ENCODE data around the gene RPS10.

RPS10 gene

DNA sequence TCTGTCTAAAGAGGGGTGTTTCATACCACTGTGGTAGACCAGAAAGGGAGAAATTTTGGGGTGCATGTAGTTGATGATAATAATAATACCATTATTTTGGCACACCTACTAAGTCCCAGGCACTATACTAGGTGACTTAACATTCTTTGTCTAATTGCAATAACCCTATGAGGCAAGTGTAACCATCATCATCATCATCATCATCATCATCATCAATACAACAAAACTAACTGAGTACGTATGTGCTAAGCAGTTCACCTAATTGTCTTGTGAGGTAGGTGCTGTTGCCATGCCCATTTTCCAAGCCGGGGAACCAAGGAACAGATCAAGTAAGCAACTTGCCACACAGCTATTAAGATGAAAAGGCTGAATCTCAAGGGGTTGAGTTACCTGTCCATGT is 37.4 kb upstream of the RPS10 start:
- no peaks in the 10 kb centered on the region for H3K36me3 ChIP-seq (ENCODE audit: insufficient read depth, low read length)
- H3K4me3 ChIP-seq (ENCODE audit: low read depth, low read length) = no peak overlapping the region
- H3K27me3 ChIP-seq (ENCODE audit: insufficient read depth, low read length) = peaks cover 15% of the 10 kb centered on the region
- no peak overlapping the region for H3K27ac ChIP-seq (ENCODE audit: low read depth, low read length)
- peaks cover 7% of the 10 kb centered on the region for H3K4me1 ChIP-seq (ENCODE audit: control insufficient read depth, insufficient read depth, low read length, unreplicated experiment)
- H2AFZ ChIP-seq (ENCODE audit: low read length, unreplicated experiment) = no peak overlapping the region
- no peaks in the 10 kb centered on the region for H3K79me2 ChIP-seq (ENCODE audit: control insufficient read depth, insufficient read depth, low read length, unreplicated experiment)

DNA sequence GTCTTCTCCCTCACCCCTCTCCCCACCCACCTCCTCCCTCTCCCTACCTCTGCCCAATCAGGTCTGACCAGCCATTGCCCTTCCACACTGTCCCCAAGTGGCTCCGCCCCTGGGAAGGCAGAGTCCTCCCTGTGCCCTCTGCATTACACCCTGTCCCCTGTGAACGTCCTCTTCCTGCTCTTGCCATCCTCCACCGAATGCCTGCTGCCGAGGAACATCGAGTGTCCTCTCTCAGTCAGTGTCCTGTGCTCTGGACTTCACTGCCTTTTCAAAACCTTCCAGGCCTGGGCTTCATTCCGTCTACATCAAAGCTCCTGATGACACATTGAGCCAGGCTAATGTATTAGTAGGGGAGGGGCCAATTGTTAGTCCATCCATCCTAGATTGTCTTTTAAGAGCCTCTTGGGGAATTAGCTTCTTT is 36.7 kb upstream of the RPS10 start:
- H3K27me3 ChIP-seq (ENCODE audit: insufficient read depth, low read length) = peaks cover 15% of the 10 kb centered on the region
- no peaks in the 10 kb centered on the region for H3K79me2 ChIP-seq (ENCODE audit: control insufficient read depth, insufficient read depth, low read length, unreplicated experiment)
- H2AFZ ChIP-seq (ENCODE audit: low read length, unreplicated experiment) = no peak overlapping the region
- no peak overlapping the region for H3K27ac ChIP-seq (ENCODE audit: low read depth, low read length)
- H3K4me3 ChIP-seq (ENCODE audit: low read depth, low read length) = no peak overlapping the region
- peaks cover 7% of the 10 kb centered on the region for H3K4me1 ChIP-seq (ENCODE audit: control insufficient read depth, insufficient read depth, low read length, unreplicated experiment)
- no peaks in the 10 kb centered on the region for H3K36me3 ChIP-seq (ENCODE audit: insufficient read depth, low read length)

DNA sequence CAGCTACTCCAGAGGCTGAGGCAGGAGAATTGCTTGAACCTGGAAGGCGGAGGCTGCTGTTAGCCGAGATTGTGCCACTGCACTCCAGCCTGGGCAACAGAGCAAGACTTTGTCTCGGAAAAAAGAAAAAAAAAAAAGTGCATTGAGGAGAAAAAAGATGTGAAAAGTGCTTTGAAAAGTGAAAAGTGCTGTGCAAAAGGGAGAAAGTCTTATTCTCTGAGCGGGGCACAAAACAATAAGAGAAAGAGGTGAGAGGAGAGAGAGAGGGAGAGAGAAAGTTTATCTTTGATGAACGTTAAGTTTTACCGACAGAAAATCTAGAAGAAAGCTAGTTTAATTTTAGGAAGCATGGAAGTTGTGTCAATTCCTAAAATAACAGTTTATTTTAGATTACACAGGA is 36.1 kb upstream of the RPS10 start:
- H3K27ac ChIP-seq (ENCODE audit: low read depth, low read length) = no peak overlapping the region
- H3K4me3 ChIP-seq (ENCODE audit: low read depth, low read length) = no peak overlapping the region

DNA sequence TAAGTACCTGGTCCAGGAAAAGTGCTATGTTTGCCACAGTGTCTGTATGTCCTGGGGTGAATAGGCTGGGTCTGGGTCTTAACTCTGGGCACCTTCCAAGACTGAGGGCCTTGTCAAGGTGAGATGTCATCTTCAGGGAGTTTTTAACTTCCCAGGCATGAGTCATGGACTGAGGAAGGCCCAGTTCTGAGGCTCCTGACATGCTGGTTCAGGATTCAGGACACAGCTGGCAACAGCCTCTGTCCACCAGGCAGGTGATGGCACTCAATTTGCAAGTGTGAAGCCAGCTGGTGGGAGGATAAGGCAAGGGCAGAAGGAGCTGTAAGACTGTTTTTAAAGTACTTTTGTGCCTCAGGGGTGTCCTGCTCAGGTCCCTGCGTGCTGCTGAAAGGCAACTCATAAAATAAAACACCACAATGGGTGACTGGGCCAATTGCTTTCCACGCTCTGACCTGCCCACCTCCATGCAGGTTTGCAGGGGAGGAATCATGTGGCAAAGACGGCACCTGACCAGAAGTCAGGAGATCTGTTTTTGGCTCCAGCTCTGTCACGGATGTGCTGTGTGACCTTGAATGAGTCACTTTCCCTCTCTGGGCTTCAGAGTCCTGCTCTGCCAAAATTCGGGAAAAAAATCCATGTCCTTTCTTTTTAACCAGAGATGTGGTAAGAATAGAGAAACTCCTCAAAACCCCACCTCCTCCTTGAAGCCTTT is 35.1 kb upstream of the RPS10 start:
- no peak overlapping the region for H3K4me3 ChIP-seq (ENCODE audit: low read depth, low read length)
- H3K27ac ChIP-seq (ENCODE audit: low read depth, low read length) = no peak overlapping the region
- no peaks in the 10 kb centered on the region for H3K36me3 ChIP-seq (ENCODE audit: insufficient read depth, low read length)
- H3K4me1 ChIP-seq (ENCODE audit: control insufficient read depth, insufficient read depth, low read length, unreplicated experiment) = peaks cover 4% of the 10 kb centered on the region
- no peak overlapping the region for H2AFZ ChIP-seq (ENCODE audit: low read length, unreplicated experiment)
- no peaks in the 10 kb centered on the region for H3K79me2 ChIP-seq (ENCODE audit: control insufficient read depth, insufficient read depth, low read length, unreplicated experiment)
- peaks cover 7% of the 10 kb centered on the region for H3K27me3 ChIP-seq (ENCODE audit: insufficient read depth, low read length)

More for the DNA sequence above, 36.1 kb upstream of the RPS10 start:
- Histone ChIP-seq H2AFZ (ENCODE audit: low read length, unreplicated experiment) (no peak overlapping the region), H3K79me2 (ENCODE audit: control insufficient read depth, insufficient read depth, low read length, unreplicated experiment) (no peaks in the 10 kb centered on the region), H3K4me1 (ENCODE audit: control insufficient read depth, insufficient read depth, low read length, unreplicated experiment) (peaks cover 7% of the 10 kb centered on the region), H3K36me3 (ENCODE audit: insufficient read depth, low read length) (no peaks in the 10 kb centered on the region), H3K27me3 (ENCODE audit: insufficient read depth, low read length) (peaks cover 15% of the 10 kb centered on the region)

DNA sequence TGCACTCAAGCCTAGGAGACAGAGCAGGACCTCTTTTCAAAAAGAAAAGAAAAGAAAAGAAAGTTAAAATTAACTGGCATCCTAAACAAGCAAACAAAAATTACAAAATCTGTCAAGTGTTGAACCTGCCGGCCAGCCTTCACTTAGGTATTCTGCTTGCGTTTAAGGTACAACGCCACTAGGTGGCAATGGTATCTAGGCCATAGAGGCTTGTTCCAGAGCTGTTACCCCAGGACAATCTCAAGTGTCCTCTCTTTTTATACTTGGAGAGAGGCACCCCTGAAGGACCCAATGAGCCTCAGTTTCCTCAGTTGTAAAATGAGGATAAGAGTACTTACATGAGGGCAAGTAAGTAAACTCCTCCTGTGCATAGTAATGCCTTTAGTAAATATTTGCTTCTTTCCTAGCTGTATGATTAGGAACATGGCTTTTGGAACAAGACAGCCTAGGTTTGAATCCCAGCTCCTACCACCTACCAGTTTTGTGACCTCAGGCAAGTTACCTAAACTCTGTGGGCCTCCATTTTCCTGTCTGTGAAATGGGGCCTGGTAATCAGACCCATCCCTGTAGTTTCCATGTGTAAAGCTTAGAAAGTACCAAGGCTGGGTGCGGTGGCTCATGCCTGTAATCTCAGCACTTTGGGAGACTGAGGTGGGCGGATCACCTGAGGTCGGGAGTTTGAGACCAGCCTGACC is 34.2 kb upstream of the RPS10 start:
- Histone ChIP-seq H3K4me1 (ENCODE audit: control insufficient read depth, insufficient read depth, low read length, unreplicated experiment) (no peaks in the 10 kb centered on the region), H2AFZ (ENCODE audit: low read length, unreplicated experiment) (no peak overlapping the region), H3K27me3 (ENCODE audit: insufficient read depth, low read length) (peaks cover under 1% of the 10 kb centered on the region), H3K79me2 (ENCODE audit: control insufficient read depth, insufficient read depth, low read length, unreplicated experiment) (no peaks in the 10 kb centered on the region), H3K4me3 (ENCODE audit: low read depth, low read length) (no peak overlapping the region), H3K27ac (ENCODE audit: low read depth, low read length) (no peak overlapping the region), H3K36me3 (ENCODE audit: insufficient read depth, low read length) (no peaks in the 10 kb centered on the region)

DNA sequence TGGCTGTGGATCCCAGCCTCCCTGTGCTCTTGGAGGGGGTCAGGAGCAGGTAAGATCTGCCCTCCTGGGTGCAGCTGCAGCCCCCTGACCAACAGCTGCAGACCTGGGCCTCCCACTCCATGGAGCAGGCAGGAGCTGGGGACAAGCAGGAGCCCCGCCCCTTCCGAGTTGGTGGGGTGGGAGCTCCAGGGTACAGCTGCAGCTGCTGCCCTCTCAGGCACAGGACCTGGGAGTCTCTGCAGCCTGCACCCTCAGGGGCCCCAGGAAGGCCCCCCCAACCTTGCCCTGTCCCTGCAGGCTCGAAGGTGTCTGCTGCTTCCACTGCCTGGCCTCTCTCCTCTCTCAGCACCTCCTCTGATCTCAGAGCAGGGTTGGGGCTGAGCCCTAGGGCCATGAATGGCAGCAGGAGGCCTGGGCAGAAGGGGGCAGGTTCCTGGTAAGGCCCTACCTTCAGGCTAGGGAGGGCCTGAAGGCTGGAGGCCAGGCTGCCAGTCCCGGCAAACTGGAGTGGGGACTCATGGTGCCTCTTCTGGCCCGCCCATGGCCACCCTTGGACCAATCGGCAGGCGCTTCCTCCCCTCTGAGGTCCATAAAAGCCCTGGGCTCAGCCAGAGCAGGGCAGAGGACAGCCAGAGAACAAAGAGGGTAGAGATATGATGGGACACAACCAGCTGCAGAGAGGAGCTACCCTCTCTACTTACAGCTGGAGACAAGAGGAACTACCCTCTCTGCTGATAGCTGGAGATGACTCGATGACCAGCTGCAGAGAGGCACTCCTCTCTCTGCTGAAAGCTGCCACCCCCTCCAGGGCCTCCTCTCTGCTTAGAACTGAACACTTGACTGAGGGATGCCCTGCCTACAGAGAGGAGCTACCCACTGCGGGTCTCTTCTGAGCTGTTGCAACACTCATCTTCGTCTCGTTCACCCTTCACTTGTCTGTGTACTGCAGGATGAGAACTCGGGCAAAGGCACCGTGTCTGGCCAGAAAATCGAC is 32.2 kb upstream of the RPS10 start:
- Histone ChIP-seq H3K27ac (ENCODE audit: low read depth, low read length) (no peak overlapping the region), H3K4me1 (ENCODE audit: control insufficient read depth, insufficient read depth, low read length, unreplicated experiment) (no peaks in the 10 kb centered on the region), H2AFZ (ENCODE audit: low read length, unreplicated experiment) (no peak overlapping the region)

DNA sequence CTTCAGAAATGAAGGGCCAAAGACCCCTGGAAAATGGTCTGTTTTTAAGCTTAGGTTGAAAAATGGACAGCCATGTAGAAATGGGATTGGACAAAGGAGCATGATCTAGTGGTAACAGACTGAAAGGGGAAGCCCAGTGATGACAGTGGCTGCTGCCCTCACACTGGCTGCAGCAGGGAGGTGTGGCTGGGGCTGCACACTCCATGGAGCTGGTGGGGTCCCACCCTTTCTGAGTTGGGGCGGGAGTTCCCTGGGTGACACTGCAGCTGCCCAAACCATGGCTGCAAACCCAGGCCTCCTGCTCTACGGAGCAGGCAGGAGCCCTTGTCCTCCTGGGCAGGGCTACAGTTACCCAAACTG is 31.5 kb upstream of the RPS10 start:
- Histone ChIP-seq H3K36me3 (ENCODE audit: insufficient read depth, low read length) (no peaks in the 10 kb centered on the region), H3K4me1 (ENCODE audit: control insufficient read depth, insufficient read depth, low read length, unreplicated experiment) (no peaks in the 10 kb centered on the region), H2AFZ (ENCODE audit: low read length, unreplicated experiment) (no peak overlapping the region), H3K4me3 (ENCODE audit: low read depth, low read length) (no peak overlapping the region), H3K27ac (ENCODE audit: low read depth, low read length) (no peak overlapping the region), H3K27me3 (ENCODE audit: insufficient read depth, low read length) (no peaks in the 10 kb centered on the region), H3K79me2 (ENCODE audit: control insufficient read depth, insufficient read depth, low read length, unreplicated experiment) (no peaks in the 10 kb centered on the region)

More for the DNA sequence above, 32.2 kb upstream of the RPS10 start:
- no peak overlapping the region for H3K4me3 ChIP-seq (ENCODE audit: low read depth, low read length)
- no peaks in the 10 kb centered on the region for H3K79me2 ChIP-seq (ENCODE audit: control insufficient read depth, insufficient read depth, low read length, unreplicated experiment)
- no peaks in the 10 kb centered on the region for H3K36me3 ChIP-seq (ENCODE audit: insufficient read depth, low read length)
- no peaks in the 10 kb centered on the region for H3K27me3 ChIP-seq (ENCODE audit: insufficient read depth, low read length)

DNA sequence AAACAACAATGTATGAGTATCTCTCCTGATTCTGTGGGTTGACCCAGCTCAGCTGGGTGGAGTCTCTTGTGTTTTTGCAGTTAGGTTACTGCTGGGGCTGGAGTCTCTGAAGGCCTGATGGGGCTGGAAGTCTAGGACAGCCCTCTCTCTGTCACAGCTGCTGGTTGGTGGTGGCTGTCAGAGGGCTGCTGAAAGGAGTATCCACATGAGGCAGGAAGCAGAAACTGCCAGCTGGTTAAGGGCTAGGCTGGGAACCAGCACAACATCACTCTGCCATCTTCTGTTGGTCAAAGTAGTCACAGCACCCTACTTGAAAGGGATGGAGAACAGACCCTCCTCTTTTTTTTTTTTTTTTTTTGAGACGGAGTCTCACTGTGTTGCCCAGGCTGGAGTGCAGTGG is 30.0 kb upstream of the RPS10 start:
- no peak overlapping the region for H3K27ac ChIP-seq (ENCODE audit: low read depth, low read length)
- H3K79me2 ChIP-seq (ENCODE audit: control insufficient read depth, insufficient read depth, low read length, unreplicated experiment) = no peaks in the 10 kb centered on the region
- no peaks in the 10 kb centered on the region for H3K36me3 ChIP-seq (ENCODE audit: insufficient read depth, low read length)
- no peak overlapping the region for H3K4me3 ChIP-seq (ENCODE audit: low read depth, low read length)
- no peaks in the 10 kb centered on the region for H3K27me3 ChIP-seq (ENCODE audit: insufficient read depth, low read length)
- no peaks in the 10 kb centered on the region for H3K4me1 ChIP-seq (ENCODE audit: control insufficient read depth, insufficient read depth, low read length, unreplicated experiment)
- H2AFZ ChIP-seq (ENCODE audit: low read length, unreplicated experiment) = no peak overlapping the region

DNA sequence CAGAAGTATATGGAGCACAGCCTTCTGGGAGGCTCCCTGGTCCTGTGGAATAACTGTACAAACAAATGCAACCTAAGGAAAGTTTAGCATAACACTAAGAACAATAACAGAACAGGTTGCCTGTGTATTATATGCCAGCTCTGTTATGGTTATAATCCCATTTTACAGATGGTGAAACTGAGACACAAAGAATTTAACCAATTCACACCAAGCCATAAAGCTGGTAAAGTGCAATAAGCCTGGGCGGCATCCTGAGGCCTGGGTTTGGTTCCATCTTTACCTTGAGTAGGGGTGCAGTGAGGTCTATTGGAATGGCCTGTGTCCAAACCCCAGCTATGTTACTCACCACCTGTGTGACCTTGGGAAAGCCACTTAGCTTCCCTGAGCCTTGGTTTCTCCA is 25.3 kb upstream of the RPS10 start:
- Histone ChIP-seq H2AFZ (ENCODE audit: low read length, unreplicated experiment) (no peak overlapping the region), H3K4me1 (ENCODE audit: control insufficient read depth, insufficient read depth, low read length, unreplicated experiment) (no peaks in the 10 kb centered on the region)

DNA sequence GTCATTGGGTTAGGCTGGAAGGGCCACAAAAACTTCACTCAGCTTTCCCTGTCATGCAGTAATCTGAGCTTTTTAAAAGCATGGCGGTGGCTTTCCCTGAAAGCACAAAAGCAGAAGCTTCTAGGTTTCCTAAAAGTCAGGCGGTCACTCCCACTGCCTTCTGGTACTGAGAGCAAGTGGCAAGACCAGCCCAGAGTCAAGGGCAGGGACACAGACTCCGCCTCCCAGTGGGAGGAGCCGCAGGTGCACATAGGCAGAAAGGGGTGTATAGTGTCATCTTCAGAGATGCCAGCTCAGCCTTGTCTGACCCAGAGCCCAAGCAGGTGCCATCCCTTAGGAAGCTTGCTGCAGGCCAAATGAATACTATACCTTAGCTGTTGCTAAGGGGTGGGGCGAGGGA is 22.0 kb upstream of the RPS10 start:
- no peak overlapping the region for H3K4me3 ChIP-seq (ENCODE audit: low read depth, low read length)
- no peak overlapping the region for H3K27ac ChIP-seq (ENCODE audit: low read depth, low read length)
- H3K27me3 ChIP-seq (ENCODE audit: insufficient read depth, low read length) = peaks cover 6% of the 10 kb centered on the region; the same call in 1 of the 2 replicates
- H3K79me2 ChIP-seq (ENCODE audit: control insufficient read depth, insufficient read depth, low read length, unreplicated experiment) = no peaks in the 10 kb centered on the region
- no peak overlapping the region for H2AFZ ChIP-seq (ENCODE audit: low read length, unreplicated experiment)
- no peaks in the 10 kb centered on the region for H3K4me1 ChIP-seq (ENCODE audit: control insufficient read depth, insufficient read depth, low read length, unreplicated experiment)
- no peaks in the 10 kb centered on the region for H3K36me3 ChIP-seq (ENCODE audit: insufficient read depth, low read length)

More for the DNA sequence above, 25.3 kb upstream of the RPS10 start:
- Histone ChIP-seq H3K4me3 (ENCODE audit: low read depth, low read length) (no peak overlapping the region), H3K36me3 (ENCODE audit: insufficient read depth, low read length) (no peaks in the 10 kb centered on the region), H3K27ac (ENCODE audit: low read depth, low read length) (no peak overlapping the region), H3K27me3 (ENCODE audit: insufficient read depth, low read length) (peaks cover 6% of the 10 kb centered on the region; the same call in 1 of the 2 replicates), H3K79me2 (ENCODE audit: control insufficient read depth, insufficient read depth, low read length, unreplicated experiment) (no peaks in the 10 kb centered on the region)
